Measurements from ENCODE around the gene VPS52.

DNA sequence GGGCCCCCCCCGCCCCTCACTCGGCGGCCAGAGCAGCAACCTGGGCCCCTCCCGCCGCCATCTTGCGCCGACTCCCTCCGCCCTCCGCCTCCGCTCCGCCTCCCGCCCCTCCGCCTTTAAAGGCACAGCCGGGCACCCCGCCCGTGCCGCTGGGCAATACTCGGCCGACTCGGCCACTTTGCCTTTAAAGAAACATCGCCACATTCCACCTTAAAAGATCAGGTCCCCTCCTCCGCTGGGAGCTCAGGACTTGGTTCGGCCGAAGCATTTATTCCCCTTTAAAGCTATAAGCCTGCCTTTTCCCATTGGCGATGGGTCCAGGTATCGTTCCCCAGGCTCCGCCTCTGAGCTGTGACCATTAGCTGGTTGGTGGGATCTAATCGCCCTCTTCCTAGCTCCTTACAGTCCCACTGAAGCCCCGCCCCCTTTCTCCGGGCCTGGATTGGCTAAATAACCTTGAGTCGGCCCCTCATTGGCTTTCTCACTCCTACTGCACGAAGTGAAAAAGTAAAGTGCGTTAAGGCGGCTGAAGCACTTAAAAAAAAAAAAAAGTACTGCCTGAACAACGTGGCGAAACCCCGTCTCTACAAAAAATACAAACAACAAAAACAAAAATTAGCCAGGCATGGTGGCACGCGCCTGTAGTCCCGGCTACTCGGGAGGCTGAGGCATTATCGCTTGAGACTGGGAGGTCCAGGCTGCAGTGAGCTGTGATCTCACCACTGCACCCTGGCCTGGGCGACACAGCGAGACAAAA, 46.2 kb upstream of the VPS52 start, which contains the start of gene ZBTB22:
- no peak for TF ChIP-seq ELF4 (IDR thresholded peaks at IDR 0.05)
- TF ChIP-seq FOXA1 (IDR thresholded peaks at IDR 0.05): no peak
